HG02763 (cell line): ENCODE results near the gene OBI1.

Experiments used
- ATAC-seq: cut with Tn5 transposase; IDR thresholded peaks from one replicate; pipeline ENCODE4 v1.9.1; 2021; ENCODE audit warnings: mild to moderate bottlenecking, moderate library complexity; ENCODE audit not compliant: unreplicated experiment

The OBI1 gene

GRCh38 chr13:78593129-78593528 is 65.8 kb downstream of the OBI1 start:
- ATAC-seq, result no peak

- no peak for ATAC-seq
These were observed 66.4 kb downstream of the OBI1 start for GRCh38 chr13:78592584-78592983.

DNA sequence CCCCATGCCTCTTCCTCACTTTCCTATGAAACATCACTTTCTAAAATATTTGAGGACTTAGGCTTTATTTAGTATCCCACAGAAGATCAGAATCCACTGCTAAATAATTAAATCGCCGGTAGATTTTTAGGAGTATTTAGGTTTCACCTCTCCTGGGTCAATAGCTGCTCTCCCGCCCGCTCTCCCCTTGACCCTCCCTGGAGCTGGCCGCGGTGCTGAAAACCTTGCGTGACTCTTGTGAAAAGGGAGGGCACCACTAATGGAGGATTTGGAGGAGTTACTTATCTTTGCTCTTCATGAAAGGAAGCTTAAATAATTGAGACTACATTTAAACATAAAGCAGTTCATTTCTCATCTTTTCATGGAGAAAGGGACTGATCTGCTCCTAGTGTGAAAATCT is 69.7 kb downstream of the OBI1 start:
- no peak for ATAC-seq

GRCh38 chr13:78587395-78587794 is 71.6 kb downstream of the OBI1 start:
- ATAC-seq, result no peak

GRCh38 chr13:78586706-78587105 is 72.2 kb downstream of the OBI1 start:
- no peak for ATAC-seq

GRCh38 chr13:78576261-78576660 is 82.7 kb downstream of the OBI1 start:
- ATAC-seq, result no peak

- ATAC-seq, result no peak
These were observed 86.5 kb downstream of the OBI1 start for GRCh38 chr13:78572459-78572858.

DNA sequence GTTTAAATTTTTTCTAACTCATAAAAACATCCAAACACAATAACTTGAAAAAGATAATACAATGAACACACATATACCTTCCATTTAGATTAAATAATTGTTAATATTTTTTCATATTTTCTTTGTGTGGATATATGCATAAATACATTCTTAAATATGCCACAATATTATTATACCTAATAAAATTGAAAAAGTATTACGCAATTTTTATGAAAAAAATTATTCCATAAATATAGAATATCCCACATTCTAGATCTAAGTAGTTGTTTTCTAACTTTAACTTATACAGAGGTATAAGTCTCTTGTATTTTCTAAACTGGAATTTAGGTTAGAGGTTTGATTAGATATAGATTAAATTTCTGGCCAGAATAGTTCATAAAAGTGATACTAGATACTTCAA is 89.9 kb downstream of the OBI1 start:
- no peak for ATAC-seq

GRCh38 chr13:78566631-78567030 is 92.3 kb downstream of the OBI1 start:
- no peak for ATAC-seq
